ENCODE measurements around the gene CXorf66. TPM values are rescaled to one million over a fixed set of nuclear protein-coding genes. Genes with fewer than 3 reads are reported as not detected.

CXorf66 gene
- total RNA-seq, 1 experiment from 2014 or later = not detected

- BruUV-seq (replicated peaks) = no TSS peak
Measured at GRCh38 chrX:139969286-139969685, 4.0 kb upstream of the CXorf66 start.

More at GRCh38 chrX:139969286-139969685, 4.0 kb upstream of the CXorf66 start:
- ChIA-PET RAD21 (ENCODE audit: low non-redundant PET in 1 of 2, low total read pairs in 2 of 2, uncharacterized antibody in 2 of 2, unreplicated experiment in 2 of 2) (no interaction called here), POLR2A (no interaction called here), CTCF (no interaction called here)
- H3K79me2 ChIP-seq (ENCODE audit: insufficient read depth, low read length) = no peaks in the 10 kb centered on the region
- H3K27me3 ChIP-seq (ENCODE audit: insufficient read depth, low read length) = no peaks in the 10 kb centered on the region
- no peaks in the 10 kb centered on the region for H4K20me1 ChIP-seq (ENCODE audit: insufficient read depth)
- no peak overlapping the region for H2AFZ ChIP-seq (ENCODE audit: low read depth, low read length, poor library complexity, severe bottlenecking)
- no peak for TF ChIP-seq JUND (IDR thresholded peaks at IDR 0.05)
- TF ChIP-seq POLR2AphosphoS5 (IDR thresholded peaks at IDR 0.05; ENCODE audit: low read depth, low read length) = no peak
- TF ChIP-seq FOSL1 (IDR thresholded peaks at IDR 0.05; ENCODE audit: low read depth) = no peak
- TF ChIP-seq ZBTB33 (IDR thresholded peaks at IDR 0.05; ENCODE audit: extremely low read depth, insufficient replicate concordance, low read length) = no peak
- no peak for TF ChIP-seq SRF (IDR thresholded peaks at IDR 0.05; ENCODE audit: low read depth)
- TF ChIP-seq REST (IDR thresholded peaks at IDR 0.05; ENCODE audit: low read depth) = no peak
- TF ChIP-seq ELF1 (IDR thresholded peaks at IDR 0.05; ENCODE audit: borderline replicate concordance, low read depth) = no peak
- no peak for TF ChIP-seq SP1 (IDR thresholded peaks at IDR 0.05; ENCODE audit: low read depth)
- no peak overlapping the region for H3K9ac ChIP-seq (ENCODE audit: low read length)
- H3K4me1 ChIP-seq (ENCODE audit: control insufficient read depth in 1 of 2, insufficient read depth in 2 of 2, low read length in 2 of 2) = peaks cover 0 to 4% of the 10 kb centered on the region in 2 experiments; a peak in 1 of 4 replicates
- H3K9me2 ChIP-seq (ENCODE audit: insufficient read depth) = no peaks in the 10 kb centered on the region
- H3K4me3 ChIP-seq (replicated peaks in 1 of 2; ENCODE audit: low read depth in 1 of 2, low read length in 2 of 2) = no peak overlapping the region
- DNase-seq (ENCODE audit: low read depth, low spot score) (no peak), ATAC-seq (no peak)
- no peak overlapping the region for H3K4me2 ChIP-seq (ENCODE audit: low read length)
- no peak overlapping the region for H3K27ac ChIP-seq (ENCODE audit: low read depth, low read length)
- H3K36me3 ChIP-seq (ENCODE audit: control insufficient read depth in 1 of 2, insufficient read depth in 2 of 2, low read length in 2 of 2) = no peaks in the 10 kb centered on the region
- H3K9me3 ChIP-seq (ENCODE audit: control insufficient read depth in 1 of 2, insufficient read depth in 1 of 2, low read depth in 1 of 2, low read length in 2 of 2) = no peaks in the 10 kb centered on the region
- intact Hi-C loops (cut with micrococcal nuclease) = loop anchor here (5.0 to 10.0 kb wide), 2 partner anchors 784 to 1192 kb away; no protein-coding TSS in a partner anchor
